Body of pancreas (tissue), 4 donors: ENCODE measurements around the gene MRPL40. TPM values are rescaled to one million over a fixed set of nuclear protein-coding genes. Genes with fewer than 3 reads are reported as not detected.

Experiments used
- ATAC-seq: fragments of 150-250 bp; one replicate; pipeline ENCODE4 v1.9.1; 2016
- DNase-seq, 4 donors: peaks; one replicate each; pipeline ENCODE4 v3.0.0-alpha.2; 2019
- H3K27ac ChIP-seq, 4 donors: fragments of 200-600 bp; sonication (generic); 1 replicate in 3 of 4; 2 replicates in 1 of 4; pipeline versions ENCODE4 v1.5.1 to v1.6.1; 2016 to 2019; ENCODE audit warnings: mild to moderate bottlenecking in 1 of 4, mixed read lengths in 1 of 4, moderate library complexity in 1 of 4
- H3K27me3 ChIP-seq, 2 donors: fragments of 200-600 bp; sonication (generic); one replicate each; pipeline ENCODE4 v1.6.0; 2016; ENCODE audit warnings: mild to moderate bottlenecking in 1 of 2
- H3K36me3 ChIP-seq, 2 donors: fragments of 200-600 bp; sonication (generic); replicated peaks in 1 of 2; 2 replicates each; pipeline ENCODE4 v1.5.1; 2016; ENCODE audit warnings: low read depth in 2 of 2; ENCODE audit not compliant: insufficient read depth in 1 of 2
- H3K4me1 ChIP-seq: fragments of 200-600 bp; sonication (generic); one replicate; pipeline ENCODE4 v1.6.0; 2016
- H3K4me3 ChIP-seq, 2 donors: fragments of 200-600 bp; sonication (generic); 1 replicate in 1 of 2; 2 replicates in 1 of 2; pipeline ENCODE4 v1.5.1; 2016 to 2019
- H3K9me3 ChIP-seq, 3 donors: fragments of 200-600 bp; sonication (generic); 1 replicate in 2 of 3; 2 replicates in 1 of 3; pipeline ENCODE4 v1.5.1; 2016
- POLR2A ChIP-seq, 3 donors: fragments of 450-650 bp; IDR thresholded peaks; one replicate each; pipeline ENCODE4 v1.6.1; 2016; ENCODE audit warnings: antibody characterized with exemption in 3 of 3, mild to moderate bottlenecking in 2 of 3
- WGBS, 2 donors: methylation state at CpG; one replicate each; pipeline ENCODE4 v1.1.5; 2017; 5-methylcytosine and 5-hydroxymethylcytosine counted together
- intact Hi-C: fragments of 100-400 bp; cut with DNase I; formaldehyde crosslinking; loops from one replicate; pipeline ENCODE4 v1.15.1; 2023
- total RNA-seq, 2 donors: library from RNA; depleted of rRNA; stranded (reverse); fragments of >200 nt; gene quantifications; one replicate each; pipeline ENCODE4 v1.1.0, GENCODE V29; 2016
- TF ChIP-seq, protein P1 (sequence below), 7 experiments: fragments of 450-650 bp in 4 of 7; fragments of 200-600 bp in 3 of 7; sonication (generic) in 3 of 7; IDR thresholded peaks; one replicate each; pipeline ENCODE4 v1.5.1; 2016 to 2019; ENCODE audit warnings: antibody characterized with exemption in 7 of 7

Gene MRPL40
- total RNA-seq, 2 donors from 2014 or later, result 4.0 to 13.5 TPM

- WGBS, 2 donors, result 69 to 76% methylated on average over 2 of the region's 2 CpGs
- no peak overlapping the region for H3K4me3 ChIP-seq
- ATAC-seq (no peak), DNase-seq (no peak)
- no peak for TF ChIP-seq POLR2A (IDR thresholded peaks at IDR 0.05)
- TF ChIP-seq, protein P1, sequence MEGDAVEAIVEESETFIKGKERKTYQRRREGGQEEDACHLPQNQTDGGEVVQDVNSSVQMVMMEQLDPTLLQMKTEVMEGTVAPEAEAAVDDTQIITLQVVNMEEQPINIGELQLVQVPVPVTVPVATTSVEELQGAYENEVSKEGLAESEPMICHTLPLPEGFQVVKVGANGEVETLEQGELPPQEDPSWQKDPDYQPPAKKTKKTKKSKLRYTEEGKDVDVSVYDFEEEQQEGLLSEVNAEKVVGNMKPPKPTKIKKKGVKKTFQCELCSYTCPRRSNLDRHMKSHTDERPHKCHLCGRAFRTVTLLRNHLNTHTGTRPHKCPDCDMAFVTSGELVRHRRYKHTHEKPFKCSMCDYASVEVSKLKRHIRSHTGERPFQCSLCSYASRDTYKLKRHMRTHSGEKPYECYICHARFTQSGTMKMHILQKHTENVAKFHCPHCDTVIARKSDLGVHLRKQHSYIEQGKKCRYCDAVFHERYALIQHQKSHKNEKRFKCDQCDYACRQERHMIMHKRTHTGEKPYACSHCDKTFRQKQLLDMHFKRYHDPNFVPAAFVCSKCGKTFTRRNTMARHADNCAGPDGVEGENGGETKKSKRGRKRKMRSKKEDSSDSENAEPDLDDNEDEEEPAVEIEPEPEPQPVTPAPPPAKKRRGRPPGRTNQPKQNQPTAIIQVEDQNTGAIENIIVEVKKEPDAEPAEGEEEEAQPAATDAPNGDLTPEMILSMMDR (IDR thresholded peaks at IDR 0.05), result no peak
- intact Hi-C loops, result no loop called here
- peaks cover 0 to 4% of the 10 kb centered on the region in 2 donors for H3K36me3 ChIP-seq
- H3K9me3 ChIP-seq, result no peaks in the 10 kb centered on the region
- no peaks in the 10 kb centered on the region for H3K27me3 ChIP-seq
- no peak overlapping the region for H3K27ac ChIP-seq
- H3K4me1 ChIP-seq, result peaks cover 38% of the 10 kb centered on the region
Observed at GRCh38 chr22:19449422-19449767, 17.1 kb downstream of the MRPL40 start.

- no peaks in the 10 kb centered on the region for H3K27me3 ChIP-seq
- intact Hi-C loops, result no loop called here
- no peak for TF ChIP-seq POLR2A (IDR thresholded peaks at IDR 0.05)
- TF ChIP-seq, protein P1 (IDR thresholded peaks at IDR 0.05), result no peak
- no peak for ATAC-seq
- no peaks in the 10 kb centered on the region for H3K9me3 ChIP-seq
- peaks cover 0 to 12% of the 10 kb centered on the region in 2 donors for H3K36me3 ChIP-seq
- peaks cover 27% of the 10 kb centered on the region for H3K4me1 ChIP-seq
- 84 to 85% methylated on average over 8 of the region's 8 CpGs for WGBS, 2 donors
- H3K4me3 ChIP-seq, result no peak overlapping the region
- no peak for DNase-seq
- no peak overlapping the region for H3K27ac ChIP-seq
Observed at GRCh38 chr22:19450363-19451175, 18.2 kb downstream of the MRPL40 start.

- Histone ChIP-seq H3K4me1 (peaks cover 17% of the 10 kb centered on the region), H3K27me3 (no peaks in the 10 kb centered on the region), H3K9me3 (no peaks in the 10 kb centered on the region), H3K27ac (no peak overlapping the region), H3K36me3 (peaks cover 0 to 21% of the 10 kb centered on the region in 2 donors), H3K4me3 (no peak overlapping the region)
- intact Hi-C loops, result no loop called here
- TF ChIP-seq, protein P1 (IDR thresholded peaks at IDR 0.05), result no peak
- TF ChIP-seq POLR2A (IDR thresholded peaks at IDR 0.05), result no peak
- no peak for DNase-seq
- ATAC-seq, result no peak
- 93 to 96% methylated on average over 4 of the region's 4 CpGs for WGBS, 2 donors
Observed at GRCh38 chr22:19451570-19451969, 19.2 kb downstream of the MRPL40 start.

GRCh38 chr22:19453718-19454117, 21.4 kb downstream of the MRPL40 start:
- H3K4me1 ChIP-seq, result peaks cover 8% of the 10 kb centered on the region
- no peak overlapping the region for H3K27ac ChIP-seq
- no peak overlapping the region for H3K4me3 ChIP-seq
- TF ChIP-seq, protein P1 (IDR thresholded peaks at IDR 0.05), result no peak
- TF ChIP-seq POLR2A (IDR thresholded peaks at IDR 0.05), result no peak
- H3K36me3 ChIP-seq, result peaks cover 0 to 28% of the 10 kb centered on the region in 2 donors
- H3K9me3 ChIP-seq, result no peaks in the 10 kb centered on the region
- no peaks in the 10 kb centered on the region for H3K27me3 ChIP-seq
- ATAC-seq (no peak), DNase-seq (no peak)
- 72 to 95% methylated on average over 4 to 5 of the region's 5 CpGs for WGBS, 2 donors
- intact Hi-C loops, result no loop called here

DNA sequence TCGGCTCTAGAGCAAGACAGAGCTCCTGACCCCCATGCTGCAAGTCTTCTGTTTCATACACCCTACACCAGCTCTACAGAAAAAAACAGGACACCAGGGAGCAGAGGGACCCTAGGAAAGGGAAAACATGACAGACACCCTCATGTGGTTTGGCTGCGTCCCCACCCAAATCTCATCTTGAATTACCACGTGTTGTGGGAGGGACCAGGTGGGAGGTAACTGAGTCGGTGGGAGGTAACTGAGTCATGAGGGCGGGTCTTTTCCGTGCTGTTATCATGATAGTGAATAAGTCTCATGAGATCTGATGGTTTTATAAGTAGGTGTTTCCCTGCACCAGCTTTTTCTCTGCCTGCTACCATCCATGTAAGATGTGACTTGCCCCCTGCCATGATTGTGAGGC, 21.8 kb downstream of the MRPL40 start:
- H3K4me1 ChIP-seq, result peaks cover 4% of the 10 kb centered on the region
- H3K9me3 ChIP-seq, result no peaks in the 10 kb centered on the region
- no peak overlapping the region for H3K4me3 ChIP-seq
- DNase-seq (no peak), ATAC-seq (no peak)
- WGBS, 2 donors, result 82% methylated on average over 6 of the region's 6 CpGs
- H3K36me3 ChIP-seq, result peaks cover 0 to 28% of the 10 kb centered on the region in 2 donors
- no peak for TF ChIP-seq POLR2A (IDR thresholded peaks at IDR 0.05)
- TF ChIP-seq, protein P1 (IDR thresholded peaks at IDR 0.05), result no peak
- intact Hi-C loops, result no loop called here
- H3K27me3 ChIP-seq, result no peaks in the 10 kb centered on the region
- no peak overlapping the region for H3K27ac ChIP-seq
